ENCODE results near the gene CDC6.

DNA sequence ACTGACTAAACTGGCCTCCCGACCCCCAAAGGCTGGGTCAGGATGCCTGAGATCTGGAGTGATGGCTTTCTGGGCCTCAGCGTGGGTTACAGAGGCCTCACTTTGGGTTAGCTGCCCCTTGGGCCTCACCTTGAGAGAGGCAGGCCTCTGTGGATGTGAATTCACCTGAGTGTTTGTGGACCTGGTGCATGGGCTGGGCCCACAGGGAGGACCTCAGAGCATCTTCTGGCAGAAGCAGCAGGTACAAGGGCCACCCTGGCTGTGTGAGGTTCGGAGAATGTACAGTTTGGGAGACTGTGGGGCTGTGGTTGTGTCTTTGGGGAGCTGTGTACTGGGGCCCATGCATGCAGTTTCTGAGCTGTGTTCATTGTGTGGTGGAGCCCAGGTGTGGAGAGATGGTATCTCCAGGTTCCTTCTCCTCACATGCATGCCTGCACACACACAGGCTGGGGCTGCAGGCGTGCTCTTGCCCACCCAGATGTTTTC lies 39.6 kb downstream of the CDC6 start:
- TF ChIP-seq POLR2A (IDR thresholded peaks at IDR 0.05) (no peak), CTCF (IDR thresholded peaks at IDR 0.05) (no peak)

All from right lobe of liver (tissue), 4 donors.